22Rv1 (cell line): ENCODE data around the gene CHST1.

Source experiments
- H3K27ac ChIP-seq: fragments of 450-650 bp; 2 replicates; pipeline ENCODE4 v1.5.1; 2017
- ZFX ChIP-seq: fragments of 450-650 bp; IDR thresholded peaks from 2 replicates; pipeline ENCODE4 v1.6.1; 2017; ENCODE audit warnings: antibody characterized with exemption, borderline replicate concordance
- TF ChIP-seq, protein P1 (sequence below): fragments of 450-650 bp; IDR thresholded peaks from 2 replicates; pipeline ENCODE4 v1.5.1; 2017; ENCODE audit warnings: mild to moderate bottlenecking

CHST1 gene

DNA sequence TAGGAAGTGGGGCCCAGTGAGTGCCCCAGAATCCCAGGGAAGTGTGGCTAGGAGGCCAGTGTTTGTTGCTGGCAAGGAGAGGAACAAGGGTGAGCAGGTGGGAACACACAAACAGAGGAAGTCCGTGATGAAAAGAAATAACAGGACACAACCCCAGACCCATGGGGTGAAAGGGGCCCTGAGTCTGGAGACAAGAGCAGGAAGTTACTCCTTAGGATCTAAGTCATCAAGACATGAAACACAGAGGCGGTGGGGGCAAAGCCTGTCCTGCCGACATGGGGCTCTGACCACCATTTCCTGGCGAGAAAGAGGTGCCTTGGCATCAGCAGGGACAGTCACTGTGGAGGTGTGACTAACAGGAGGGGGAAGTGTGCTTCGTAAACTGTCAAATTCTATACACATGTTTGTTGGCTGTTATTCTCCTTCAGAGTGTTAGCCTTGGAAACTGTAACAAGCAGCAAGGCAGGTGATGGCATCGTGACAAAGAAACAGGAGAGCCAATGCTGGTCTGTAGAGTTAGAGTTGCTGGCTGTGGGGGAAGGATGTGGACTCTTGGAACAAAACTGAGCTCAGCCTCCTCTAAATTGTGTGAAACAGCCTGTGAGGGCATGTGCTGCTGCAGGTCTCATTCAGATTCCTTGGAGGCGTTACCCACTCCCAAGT, 21.7 kb downstream of the CHST1 start:
- TF ChIP-seq, protein P1, sequence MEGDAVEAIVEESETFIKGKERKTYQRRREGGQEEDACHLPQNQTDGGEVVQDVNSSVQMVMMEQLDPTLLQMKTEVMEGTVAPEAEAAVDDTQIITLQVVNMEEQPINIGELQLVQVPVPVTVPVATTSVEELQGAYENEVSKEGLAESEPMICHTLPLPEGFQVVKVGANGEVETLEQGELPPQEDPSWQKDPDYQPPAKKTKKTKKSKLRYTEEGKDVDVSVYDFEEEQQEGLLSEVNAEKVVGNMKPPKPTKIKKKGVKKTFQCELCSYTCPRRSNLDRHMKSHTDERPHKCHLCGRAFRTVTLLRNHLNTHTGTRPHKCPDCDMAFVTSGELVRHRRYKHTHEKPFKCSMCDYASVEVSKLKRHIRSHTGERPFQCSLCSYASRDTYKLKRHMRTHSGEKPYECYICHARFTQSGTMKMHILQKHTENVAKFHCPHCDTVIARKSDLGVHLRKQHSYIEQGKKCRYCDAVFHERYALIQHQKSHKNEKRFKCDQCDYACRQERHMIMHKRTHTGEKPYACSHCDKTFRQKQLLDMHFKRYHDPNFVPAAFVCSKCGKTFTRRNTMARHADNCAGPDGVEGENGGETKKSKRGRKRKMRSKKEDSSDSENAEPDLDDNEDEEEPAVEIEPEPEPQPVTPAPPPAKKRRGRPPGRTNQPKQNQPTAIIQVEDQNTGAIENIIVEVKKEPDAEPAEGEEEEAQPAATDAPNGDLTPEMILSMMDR: no peak
- TF ChIP-seq ZFX: no peak
- no peak overlapping the region for H3K27ac ChIP-seq

DNA sequence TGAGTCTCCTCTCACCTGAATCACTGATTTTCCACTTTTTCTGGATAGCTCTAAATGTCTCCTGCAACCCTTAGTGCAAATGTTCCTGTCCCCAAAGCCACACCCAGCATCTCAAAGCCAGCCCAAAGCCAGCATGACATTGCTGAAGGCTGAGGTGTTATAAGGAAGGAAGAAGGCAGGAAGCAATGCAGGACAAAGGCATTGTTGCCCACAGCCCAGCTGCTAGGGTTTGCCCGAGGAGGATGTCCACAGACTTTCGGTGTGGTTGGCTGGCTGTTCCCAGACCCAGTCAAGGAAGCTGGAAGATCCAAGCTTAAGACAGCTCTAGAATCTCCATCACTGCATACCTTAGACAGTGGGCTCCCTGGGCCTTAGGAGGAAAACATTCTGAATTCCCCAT, 23.5 kb downstream of the CHST1 start:
- TF ChIP-seq ZFX: no peak
- no peak overlapping the region for H3K27ac ChIP-seq

DNA sequence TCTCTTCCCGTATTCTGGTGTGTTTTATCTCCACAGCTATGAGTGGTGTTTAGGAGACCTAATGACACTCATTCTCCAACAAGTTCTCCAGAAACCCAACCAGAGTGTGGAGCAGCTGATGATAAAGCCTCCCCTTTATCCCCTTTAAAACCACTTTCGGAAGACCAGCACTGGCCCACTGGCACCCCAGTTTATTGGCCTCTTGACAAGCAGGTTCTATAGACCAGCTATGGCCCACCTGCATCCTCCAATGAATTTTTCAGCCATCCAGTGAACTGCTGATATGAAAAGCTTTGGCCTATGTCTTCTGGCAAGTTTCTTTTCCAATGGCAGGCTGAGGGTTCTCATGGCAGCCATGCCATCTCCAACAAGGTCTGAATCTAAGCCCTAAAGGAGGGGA, 27.4 kb downstream of the CHST1 start:
- H3K27ac ChIP-seq: no peak overlapping the region
- TF ChIP-seq, protein P1: no peak
- no peak for TF ChIP-seq ZFX

DNA sequence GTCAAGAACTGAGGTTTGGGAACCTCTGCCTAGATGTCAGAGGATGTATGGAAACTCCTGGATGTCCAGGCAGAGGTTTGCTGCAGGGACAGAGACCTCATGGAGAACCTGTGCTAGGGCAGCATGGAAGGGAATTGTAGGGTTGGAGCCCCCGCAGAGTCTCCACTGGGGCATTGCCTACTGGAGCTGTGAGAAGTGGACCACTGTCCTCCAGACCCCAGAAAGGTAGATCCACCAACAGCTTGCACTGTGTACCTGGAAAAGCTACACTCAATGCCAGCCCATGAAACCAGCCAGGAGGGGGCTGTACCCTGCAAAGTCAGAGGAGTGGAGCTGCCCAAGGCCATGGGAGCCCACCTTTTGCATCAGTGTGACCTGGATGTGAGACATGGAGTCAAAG, 29.5 kb downstream of the CHST1 start:
- H3K27ac ChIP-seq: no peak overlapping the region
- no peak for TF ChIP-seq ZFX
- TF ChIP-seq, protein P1: no peak

DNA sequence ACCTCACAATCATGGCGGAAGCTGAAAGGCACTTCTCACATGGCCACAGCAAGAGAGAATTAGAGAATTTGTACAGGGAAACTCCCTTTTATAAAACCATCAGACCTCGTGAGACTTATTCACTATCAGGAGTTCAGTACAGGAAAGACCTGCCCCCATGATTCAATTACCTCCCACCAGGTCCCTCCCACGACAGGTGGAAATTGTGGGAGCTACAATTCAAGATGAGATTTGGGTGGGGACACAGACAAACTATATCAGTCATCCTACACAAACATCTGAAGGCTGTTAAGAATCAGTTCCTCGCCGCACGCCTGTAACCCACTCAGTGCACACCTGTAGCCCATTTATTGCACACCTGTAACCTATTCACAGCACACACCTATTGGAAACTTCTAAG, 39.8 kb downstream of the CHST1 start:
- no peak for TF ChIP-seq ZFX
- no peak overlapping the region for H3K27ac ChIP-seq

DNA sequence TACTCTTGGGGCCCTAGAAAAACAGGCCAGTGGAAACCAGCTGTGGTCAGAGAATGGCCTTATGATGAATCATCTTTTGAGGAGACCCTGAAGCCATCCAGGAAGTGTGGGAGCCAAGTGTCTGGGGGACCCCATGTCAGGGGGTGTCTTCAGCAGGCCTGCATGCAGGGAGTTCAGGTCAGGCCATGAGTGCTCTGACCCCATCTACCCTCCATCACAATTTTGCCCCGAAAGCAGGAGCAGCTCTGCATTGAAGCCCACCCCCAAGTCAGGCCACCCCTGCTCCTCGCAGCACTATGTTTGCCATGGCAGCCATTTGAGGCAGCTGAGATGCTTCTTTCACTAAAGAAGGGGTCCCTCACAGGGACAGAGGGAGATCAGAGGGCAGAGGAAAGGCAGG, 41.3 kb downstream of the CHST1 start:
- no peak for TF ChIP-seq ZFX
- TF ChIP-seq, protein P1: no peak
- H3K27ac ChIP-seq: no peak overlapping the region

DNA sequence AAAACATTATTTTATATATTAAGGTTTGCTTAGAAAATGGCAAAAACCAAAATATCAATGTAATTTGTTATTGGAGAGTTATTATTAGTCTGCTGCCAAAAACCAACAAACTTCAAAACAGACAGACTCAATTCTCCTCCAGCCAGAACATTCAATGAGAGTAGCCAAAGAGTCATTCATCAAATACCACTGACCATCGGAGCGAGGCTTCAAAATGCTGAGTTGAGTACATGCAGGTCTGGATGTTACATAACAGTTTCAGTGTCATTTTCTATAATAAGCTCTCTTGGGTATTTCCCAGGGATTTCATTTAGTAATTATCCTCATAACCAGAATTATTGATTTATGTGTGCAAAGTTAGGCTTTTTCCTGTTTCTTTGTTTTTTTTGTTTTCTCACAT, 42.6 kb downstream of the CHST1 start:
- no peak for TF ChIP-seq ZFX
- TF ChIP-seq, protein P1: no peak

DNA sequence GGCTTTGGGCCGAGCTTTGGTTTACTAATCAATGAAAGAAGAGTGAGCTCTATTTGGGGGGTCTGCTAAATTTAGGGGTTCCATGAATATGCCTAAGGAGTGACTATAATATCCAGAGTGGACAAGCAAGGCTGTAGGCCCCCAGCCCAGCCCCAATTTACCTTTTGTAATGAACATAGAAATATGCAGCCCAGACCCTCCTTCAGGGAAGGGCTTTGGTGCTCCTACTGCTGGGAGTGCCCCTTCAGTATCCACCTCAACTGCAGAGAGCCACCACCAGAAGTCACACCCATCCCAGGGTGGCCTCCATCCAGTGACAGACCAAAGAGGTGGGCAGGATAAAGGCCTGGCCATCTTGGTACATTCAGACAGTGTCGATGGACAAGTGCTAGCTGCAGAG, 43.1 kb downstream of the CHST1 start:
- TF ChIP-seq, protein P1: no peak
- TF ChIP-seq ZFX: no peak
- no peak overlapping the region for H3K27ac ChIP-seq

More for the DNA sequence above, 42.6 kb downstream of the CHST1 start:
- H3K27ac ChIP-seq: no peak overlapping the region
